ENCODE data around the gene FAT2. TPM values are rescaled to one million over a fixed set of nuclear protein-coding genes. Genes with fewer than 3 reads are reported as not detected.

The FAT2 gene
- total RNA-seq, 6 experiments from 2014 or later = not detected

GRCh38 chr5:151632941-151633340 lies 41.8 kb upstream of the FAT2 start:
- no peak for ATAC-seq
- H3K27ac ChIP-seq = no peak overlapping the region
- no peak for TF ChIP-seq POLR2A (IDR thresholded peaks at IDR 0.05)
- TF ChIP-seq CTCF (IDR thresholded peaks at IDR 0.05) = no peak
- no peaks in the 10 kb centered on the region for H3K27me3 ChIP-seq
- no peak overlapping the region for H3K4me3 ChIP-seq
- WGBS (ENCODE audit: insufficient coverage, low coverage, low lambda C conversion rate, missing lambda C conversion rate) = no CpG with 5 or more reads among the region's 8 CpGs
- no peaks in the 10 kb centered on the region for H3K4me1 ChIP-seq
- intact Hi-C loops (cut with DNase I) = no loop called here
- DNase-seq = no peak
- no peaks in the 10 kb centered on the region for H3K9me3 ChIP-seq
- no peaks in the 10 kb centered on the region for H3K36me3 ChIP-seq

GRCh38 chr5:151632524-151632923 lies 41.4 kb upstream of the FAT2 start:
- ATAC-seq = no peak
- no peaks in the 10 kb centered on the region for H3K36me3 ChIP-seq
- DNase-seq = no peak

DNA sequence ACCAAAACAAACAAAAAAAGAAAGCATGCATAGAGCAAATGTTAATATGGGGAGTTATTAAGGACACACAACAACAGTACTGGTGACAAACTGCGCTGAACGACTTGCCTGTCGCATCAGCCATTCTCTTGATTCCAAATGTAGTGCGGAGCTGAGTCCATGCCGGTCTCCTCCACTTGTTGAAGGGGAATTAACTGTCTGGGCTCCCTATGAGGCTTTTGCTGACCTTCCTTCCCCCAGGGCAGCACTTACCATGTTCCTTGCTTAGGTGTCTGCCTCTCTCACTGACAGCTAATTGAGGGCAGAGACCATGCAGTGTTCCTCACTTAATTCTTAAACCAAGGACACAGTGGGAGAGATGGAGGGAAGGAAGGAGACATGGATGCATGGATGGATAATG lies 40.8 kb upstream of the FAT2 start:
- no peak for TF ChIP-seq POLR2A (IDR thresholded peaks at IDR 0.05)
- no peak for TF ChIP-seq CTCF (IDR thresholded peaks at IDR 0.05)
- no peaks in the 10 kb centered on the region for H3K27me3 ChIP-seq
- intact Hi-C loops (cut with DNase I) = no loop called here
- ATAC-seq = no peak
- H3K4me3 ChIP-seq = no peak overlapping the region
- no peaks in the 10 kb centered on the region for H3K9me3 ChIP-seq
- no peak overlapping the region for H3K27ac ChIP-seq
- H3K4me1 ChIP-seq = no peaks in the 10 kb centered on the region
- WGBS (ENCODE audit: insufficient coverage, low coverage, low lambda C conversion rate, missing lambda C conversion rate) = 100% methylated on average over 2 of the region's 5 CpGs
- no peaks in the 10 kb centered on the region for H3K36me3 ChIP-seq
- DNase-seq = no peak

More at GRCh38 chr5:151632524-151632923, 41.4 kb upstream of the FAT2 start:
- Histone ChIP-seq H3K27ac (no peak overlapping the region), H3K4me3 (no peak overlapping the region), H3K9me3 (no peaks in the 10 kb centered on the region), H3K4me1 (no peaks in the 10 kb centered on the region), H3K27me3 (no peaks in the 10 kb centered on the region)
- TF ChIP-seq CTCF (IDR thresholded peaks at IDR 0.05) (no peak), POLR2A (IDR thresholded peaks at IDR 0.05) (no peak)
- intact Hi-C loops (cut with DNase I) = no loop called here
- 72% methylated on average over 10 of the region's 15 CpGs for WGBS (ENCODE audit: insufficient coverage, low coverage, low lambda C conversion rate, missing lambda C conversion rate)

GRCh38 chr5:151630088-151630487 lies 39.0 kb upstream of the FAT2 start:
- H3K4me1 ChIP-seq = no peaks in the 10 kb centered on the region
- intact Hi-C loops (cut with DNase I) = no loop called here
- DNase-seq (no peak), ATAC-seq (no peak)
- H3K4me3 ChIP-seq = no peak overlapping the region
- no peaks in the 10 kb centered on the region for H3K9me3 ChIP-seq
- H3K27me3 ChIP-seq = no peaks in the 10 kb centered on the region
- TF ChIP-seq CTCF (IDR thresholded peaks at IDR 0.05) (no peak), POLR2A (IDR thresholded peaks at IDR 0.05) (no peak)
- no peaks in the 10 kb centered on the region for H3K36me3 ChIP-seq
- H3K27ac ChIP-seq = no peak overlapping the region

All from right lobe of liver (tissue), 6 donors.